PFSK-1 (cell line): Measurements from ENCODE around the gene SH2D3C.

Source experiments
- FOXP2 ChIP-seq: optimal IDR thresholded peaks from 2 replicates; pipeline ENCODE3; 2011; ENCODE audit warnings: borderline replicate concordance, control low read depth, inconsistent platforms; ENCODE audit not compliant: insufficient read depth; ENCODE audit errors: extremely low read length, extremely low read depth
- POLR2AphosphoS5 ChIP-seq: IDR thresholded peaks from 2 replicates; pipeline ENCODE4 v1.6.1; 2012; ENCODE audit warnings: low read depth, mild to moderate bottlenecking, control low read depth, low read length, moderate library complexity
- SIN3A ChIP-seq: IDR thresholded peaks from 2 replicates; pipeline ENCODE4 v1.6.1; 2012; ENCODE audit warnings: mild to moderate bottlenecking, low read length, moderate library complexity, borderline replicate concordance; ENCODE audit not compliant: insufficient read depth
- TAF1 ChIP-seq: IDR thresholded peaks from 2 replicates; pipeline ENCODE4 v1.6.1; 2012; ENCODE audit warnings: low read length, control low read depth, borderline replicate concordance; ENCODE audit not compliant: insufficient read depth
- TF ChIP-seq, protein P1 (sequence below), 2 experiments: IDR thresholded peaks; 2 replicates each; pipeline versions ENCODE4 v1.6.1 to v1.8.0; 2011 to 2012; ENCODE audit warnings: low read depth in 2 of 2, low read length in 2 of 2, control low read depth in 1 of 2, inconsistent platforms in 1 of 2, mild to moderate bottlenecking in 1 of 2, moderate library complexity in 1 of 2; ENCODE audit not compliant: insufficient read depth in 1 of 2

DNA sequence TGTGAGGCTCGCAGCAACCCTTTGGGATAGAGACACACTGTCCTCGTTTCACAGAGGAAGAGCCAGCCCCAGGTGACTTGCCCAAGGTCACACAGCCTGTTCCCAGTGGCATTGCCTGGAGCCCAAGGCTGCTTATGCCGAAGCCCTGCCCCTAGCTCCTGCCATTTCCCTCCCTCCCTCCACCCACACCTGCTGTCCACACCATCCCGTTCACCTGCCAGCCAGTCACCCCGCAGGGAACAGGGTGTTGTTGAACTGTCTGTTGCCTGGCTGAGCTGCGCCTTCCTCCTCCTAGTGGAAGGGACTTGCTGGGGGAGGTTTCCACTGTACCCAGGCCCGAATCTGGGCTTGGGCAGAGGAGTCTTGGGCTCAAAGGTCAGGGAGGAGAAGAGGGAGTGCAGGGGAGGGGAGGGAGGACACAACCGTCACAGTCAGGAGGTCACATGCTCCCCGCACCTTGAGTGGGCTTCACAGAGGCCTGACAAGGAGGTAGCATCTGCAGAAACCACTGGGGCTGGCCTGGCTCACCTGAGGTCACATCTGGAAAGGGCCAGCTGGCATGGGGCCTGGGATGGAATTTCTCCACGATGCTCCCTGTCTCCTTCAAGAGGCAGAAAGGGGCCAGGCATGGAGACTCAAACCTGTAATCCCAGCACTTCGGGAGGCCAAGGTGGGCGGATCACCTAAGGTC is 56.3 kb downstream of the SH2D3C start:
- TF ChIP-seq POLR2AphosphoS5 (no peak), TAF1 (no peak), SIN3A (no peak), FOXP2 (no peak)
- TF ChIP-seq, protein P1, sequence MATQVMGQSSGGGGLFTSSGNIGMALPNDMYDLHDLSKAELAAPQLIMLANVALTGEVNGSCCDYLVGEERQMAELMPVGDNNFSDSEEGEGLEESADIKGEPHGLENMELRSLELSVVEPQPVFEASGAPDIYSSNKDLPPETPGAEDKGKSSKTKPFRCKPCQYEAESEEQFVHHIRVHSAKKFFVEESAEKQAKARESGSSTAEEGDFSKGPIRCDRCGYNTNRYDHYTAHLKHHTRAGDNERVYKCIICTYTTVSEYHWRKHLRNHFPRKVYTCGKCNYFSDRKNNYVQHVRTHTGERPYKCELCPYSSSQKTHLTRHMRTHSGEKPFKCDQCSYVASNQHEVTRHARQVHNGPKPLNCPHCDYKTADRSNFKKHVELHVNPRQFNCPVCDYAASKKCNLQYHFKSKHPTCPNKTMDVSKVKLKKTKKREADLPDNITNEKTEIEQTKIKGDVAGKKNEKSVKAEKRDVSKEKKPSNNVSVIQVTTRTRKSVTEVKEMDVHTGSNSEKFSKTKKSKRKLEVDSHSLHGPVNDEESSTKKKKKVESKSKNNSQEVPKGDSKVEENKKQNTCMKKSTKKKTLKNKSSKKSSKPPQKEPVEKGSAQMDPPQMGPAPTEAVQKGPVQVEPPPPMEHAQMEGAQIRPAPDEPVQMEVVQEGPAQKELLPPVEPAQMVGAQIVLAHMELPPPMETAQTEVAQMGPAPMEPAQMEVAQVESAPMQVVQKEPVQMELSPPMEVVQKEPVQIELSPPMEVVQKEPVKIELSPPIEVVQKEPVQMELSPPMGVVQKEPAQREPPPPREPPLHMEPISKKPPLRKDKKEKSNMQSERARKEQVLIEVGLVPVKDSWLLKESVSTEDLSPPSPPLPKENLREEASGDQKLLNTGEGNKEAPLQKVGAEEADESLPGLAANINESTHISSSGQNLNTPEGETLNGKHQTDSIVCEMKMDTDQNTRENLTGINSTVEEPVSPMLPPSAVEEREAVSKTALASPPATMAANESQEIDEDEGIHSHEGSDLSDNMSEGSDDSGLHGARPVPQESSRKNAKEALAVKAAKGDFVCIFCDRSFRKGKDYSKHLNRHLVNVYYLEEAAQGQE (IDR thresholded peaks at IDR 0.05; ENCODE audit: insufficient read depth in 1 of 2, low read depth in 2 of 2, low read length in 2 of 2) = no peak
